Peyer's patch (tissue), 4 donors: ENCODE data around the gene TCF4. TPM values are rescaled to one million over a fixed set of nuclear protein-coding genes. Genes with fewer than 3 reads are reported as not detected.

Experiments used
- DNase-seq, 3 donors: peaks; one replicate each; pipeline ENCODE4 v3.0.0-alpha.2; 2017 to 2019
- H3K27ac ChIP-seq, 4 donors: fragments of 200-600 bp; sonication (generic); one replicate each; pipeline ENCODE4 v1.5.1; 2016 to 2019
- H3K27me3 ChIP-seq, 2 donors: fragments of 200-600 bp; sonication (generic); one replicate each; pipeline ENCODE4 v1.5.1; 2019
- H3K36me3 ChIP-seq, 3 donors: fragments of 200-600 bp; sonication (generic); one replicate each; pipeline ENCODE4 v1.5.1; 2016 to 2019
- H3K4me1 ChIP-seq, 4 donors: fragments of 200-600 bp; sonication (generic); one replicate each; pipeline ENCODE4 v1.5.1; 2016 to 2019
- H3K4me3 ChIP-seq, 4 donors: fragments of 200-600 bp; sonication (generic); 1 replicate in 3 of 4; 2 replicates in 1 of 4; pipeline ENCODE4 v1.5.1; 2016 to 2019; ENCODE audit warnings: mild to moderate bottlenecking in 1 of 4
- H3K9me3 ChIP-seq, 4 donors: fragments of 200-600 bp; sonication (generic); one replicate each; pipeline ENCODE4 v1.5.1; 2016 to 2019; ENCODE audit warnings: mild to moderate bottlenecking in 1 of 4
- POLR2A ChIP-seq, 2 donors: fragments of 450-650 bp; IDR thresholded peaks; one replicate each; pipeline ENCODE4 v1.5.1; 2017; ENCODE audit warnings: antibody characterized with exemption in 2 of 2, mild to moderate bottlenecking in 2 of 2, moderate library complexity in 2 of 2
- total RNA-seq, 4 donors: library from RNA; depleted of rRNA; stranded (reverse); fragments of >200 nt; gene quantifications; one replicate each; pipeline ENCODE4 v1.1.0, GENCODE V29; 2016
- TF ChIP-seq, protein P1 (sequence below), 6 experiments: fragments of 450-650 bp in 4 of 6; fragments of 200-600 bp in 2 of 6; sonication (generic) in 1 of 6; IDR thresholded peaks; one replicate each; pipeline ENCODE4 v1.5.1; 2017 to 2019; ENCODE audit warnings: antibody characterized with exemption in 6 of 6, mild to moderate bottlenecking in 3 of 6, moderate library complexity in 1 of 6

The TCF4 gene
- total RNA-seq, 4 donors from 2014 or later, result 11.9 to 190 (median 33.8) TPM

DNA sequence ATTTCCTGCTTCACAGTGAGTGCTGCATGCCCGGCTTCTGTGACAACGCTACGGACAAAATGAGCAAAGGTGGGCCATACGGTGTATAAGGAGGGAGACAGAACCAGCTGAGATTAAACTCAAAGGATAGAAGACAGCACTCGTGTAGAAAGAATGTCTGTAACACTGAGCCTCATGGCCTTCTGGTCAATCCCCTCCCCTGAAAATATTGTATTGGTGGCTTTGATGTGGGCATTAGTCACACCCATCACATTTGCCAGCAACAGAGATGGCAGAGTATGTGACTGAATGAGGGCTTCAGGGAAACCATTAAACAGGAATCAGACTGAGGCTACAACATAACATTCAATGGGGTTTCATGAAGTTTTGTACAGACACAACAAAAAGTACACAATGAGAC lies 341.0 kb downstream of the TCF4 start:
- no peaks in the 10 kb centered on the region for H3K9me3 ChIP-seq
- TF ChIP-seq POLR2A (IDR thresholded peaks at IDR 0.05), result no peak
- TF ChIP-seq, protein P1, sequence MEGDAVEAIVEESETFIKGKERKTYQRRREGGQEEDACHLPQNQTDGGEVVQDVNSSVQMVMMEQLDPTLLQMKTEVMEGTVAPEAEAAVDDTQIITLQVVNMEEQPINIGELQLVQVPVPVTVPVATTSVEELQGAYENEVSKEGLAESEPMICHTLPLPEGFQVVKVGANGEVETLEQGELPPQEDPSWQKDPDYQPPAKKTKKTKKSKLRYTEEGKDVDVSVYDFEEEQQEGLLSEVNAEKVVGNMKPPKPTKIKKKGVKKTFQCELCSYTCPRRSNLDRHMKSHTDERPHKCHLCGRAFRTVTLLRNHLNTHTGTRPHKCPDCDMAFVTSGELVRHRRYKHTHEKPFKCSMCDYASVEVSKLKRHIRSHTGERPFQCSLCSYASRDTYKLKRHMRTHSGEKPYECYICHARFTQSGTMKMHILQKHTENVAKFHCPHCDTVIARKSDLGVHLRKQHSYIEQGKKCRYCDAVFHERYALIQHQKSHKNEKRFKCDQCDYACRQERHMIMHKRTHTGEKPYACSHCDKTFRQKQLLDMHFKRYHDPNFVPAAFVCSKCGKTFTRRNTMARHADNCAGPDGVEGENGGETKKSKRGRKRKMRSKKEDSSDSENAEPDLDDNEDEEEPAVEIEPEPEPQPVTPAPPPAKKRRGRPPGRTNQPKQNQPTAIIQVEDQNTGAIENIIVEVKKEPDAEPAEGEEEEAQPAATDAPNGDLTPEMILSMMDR (IDR thresholded peaks at IDR 0.05), result no peak
- no peak overlapping the region for H3K4me3 ChIP-seq
- H3K27me3 ChIP-seq, result no peaks in the 10 kb centered on the region
- H3K4me1 ChIP-seq, result peaks cover 0 to 8% (median 0%) of the 10 kb centered on the region in 4 donors
- no peak for DNase-seq
- no peaks in the 10 kb centered on the region for H3K36me3 ChIP-seq
- H3K27ac ChIP-seq, result peak overlapping the region in 1 of 4 donors; percentile 68

DNA sequence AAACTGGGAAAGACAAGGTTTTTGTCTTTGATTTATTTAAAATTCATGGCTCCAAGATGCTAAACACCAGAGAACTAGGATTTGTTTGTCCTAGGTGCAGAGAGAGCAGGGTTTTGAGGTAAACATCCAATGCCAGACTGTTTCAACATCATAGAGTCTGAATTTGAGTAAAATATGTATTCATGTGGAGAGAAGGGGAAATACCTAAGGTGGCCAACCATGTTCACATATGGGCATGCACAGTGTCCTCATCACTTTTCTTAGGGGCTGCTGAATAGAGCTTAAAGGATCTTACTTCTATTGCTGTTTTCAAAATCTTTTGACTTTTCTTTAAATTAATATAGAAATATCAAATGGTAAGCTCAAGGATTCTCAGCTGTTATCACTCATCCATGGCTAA lies 341.7 kb downstream of the TCF4 start:
- H3K4me1 ChIP-seq, result peaks cover 0 to 5% (median 0%) of the 10 kb centered on the region in 4 donors
- TF ChIP-seq POLR2A (IDR thresholded peaks at IDR 0.05), result no peak
- TF ChIP-seq, protein P1 (IDR thresholded peaks at IDR 0.05), result no peak
- no peak overlapping the region for H3K4me3 ChIP-seq
- H3K9me3 ChIP-seq, result no peaks in the 10 kb centered on the region
- no peaks in the 10 kb centered on the region for H3K27me3 ChIP-seq
- peak overlapping the region in 1 of 4 donors; percentile 68 for H3K27ac ChIP-seq
- DNase-seq, result no peak
- H3K36me3 ChIP-seq, result no peaks in the 10 kb centered on the region

DNA sequence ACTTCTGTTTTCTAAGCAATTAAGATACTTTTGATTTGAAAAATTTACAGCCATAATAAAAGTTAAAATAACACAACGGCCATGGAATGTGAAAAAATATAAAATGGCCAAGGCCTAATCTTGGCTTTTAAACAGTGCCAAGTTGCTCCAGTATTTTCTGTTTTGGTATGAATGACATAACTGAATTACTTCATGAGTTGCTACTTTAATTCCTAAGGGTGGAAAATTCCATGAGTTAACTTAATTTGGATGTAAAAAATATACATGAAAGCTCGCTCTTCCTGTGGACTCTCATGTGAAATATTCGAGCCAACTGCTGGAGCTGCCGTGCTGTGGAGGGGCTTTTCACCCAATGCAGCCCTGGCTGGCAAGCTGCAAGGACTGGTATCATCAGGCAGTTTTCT lies 342.8 kb downstream of the TCF4 start:
- Histone ChIP-seq H3K9me3 (no peaks in the 10 kb centered on the region), H3K27ac (peak overlapping the region in 1 of 4 donors; percentile 59), H3K36me3 (no peaks in the 10 kb centered on the region), H3K27me3 (no peaks in the 10 kb centered on the region), H3K4me1 (peaks cover 0 to 5% (median 0%) of the 10 kb centered on the region in 4 donors), H3K4me3 (no peak overlapping the region)
- no peak for TF ChIP-seq POLR2A (IDR thresholded peaks at IDR 0.05)
- TF ChIP-seq, protein P1 (IDR thresholded peaks at IDR 0.05), result no peak
- DNase-seq, result no peak

DNA sequence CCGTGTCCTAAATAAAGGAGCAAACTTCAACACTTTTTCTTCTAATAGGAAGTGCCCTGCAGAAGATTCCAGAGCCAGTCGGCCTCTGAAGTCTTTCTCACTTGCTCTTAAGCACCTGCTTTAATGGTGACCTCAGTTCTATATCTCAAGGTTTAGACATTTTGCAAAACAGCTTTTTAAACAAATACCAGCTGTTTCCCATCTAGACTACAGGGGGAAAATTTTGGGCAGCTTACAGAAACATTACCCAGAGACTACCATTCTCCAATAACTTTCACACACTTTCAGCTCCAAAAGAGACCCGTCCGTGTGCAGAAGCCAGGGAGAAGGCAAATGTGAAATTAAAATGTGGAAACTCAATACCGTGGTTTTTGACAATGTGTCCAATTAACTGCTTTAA lies 343.4 kb downstream of the TCF4 start:
- H3K9me3 ChIP-seq, result no peaks in the 10 kb centered on the region
- peaks cover 0 to 5% (median 0%) of the 10 kb centered on the region in 4 donors for H3K4me1 ChIP-seq
- H3K36me3 ChIP-seq, result no peaks in the 10 kb centered on the region
- TF ChIP-seq POLR2A (IDR thresholded peaks at IDR 0.05), result no peak
- TF ChIP-seq, protein P1 (IDR thresholded peaks at IDR 0.05), result no peak
- no peaks in the 10 kb centered on the region for H3K27me3 ChIP-seq
- peak overlapping the region in 3 of 4 donors; percentile 43 to 59 (median 51) for H3K27ac ChIP-seq
- DNase-seq, result no peak
- H3K4me3 ChIP-seq, result no peak overlapping the region

DNA sequence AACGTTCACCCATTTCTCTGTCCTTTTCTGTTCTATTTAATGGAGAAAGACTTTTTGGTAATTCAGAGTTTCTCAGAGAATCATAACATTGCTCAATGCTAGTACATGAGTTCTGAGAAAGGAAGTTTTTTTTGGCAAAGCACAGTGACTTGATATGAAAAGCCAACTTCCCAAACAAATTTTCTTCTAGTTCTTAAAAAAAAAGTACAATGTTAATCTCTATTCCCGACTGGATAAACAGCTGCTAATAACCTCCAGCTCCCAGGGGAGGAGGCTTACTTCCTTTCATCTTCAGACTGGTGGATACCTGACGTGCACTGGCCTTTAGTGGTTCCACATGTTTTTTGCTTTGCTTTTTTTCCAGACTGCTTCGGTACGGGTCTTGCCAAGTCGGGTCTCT lies 344.1 kb downstream of the TCF4 start:
- Histone ChIP-seq H3K27me3 (no peaks in the 10 kb centered on the region), H3K27ac (peak overlapping the region; percentile 27 to 59 (median 47)), H3K36me3 (no peaks in the 10 kb centered on the region), H3K9me3 (no peaks in the 10 kb centered on the region), H3K4me1 (peaks cover 0 to 5% (median 0%) of the 10 kb centered on the region in 4 donors), H3K4me3 (no peak overlapping the region)
- TF ChIP-seq, protein P1 (IDR thresholded peaks at IDR 0.05), result no peak
- no peak for TF ChIP-seq POLR2A (IDR thresholded peaks at IDR 0.05)
- no peak for DNase-seq

DNA sequence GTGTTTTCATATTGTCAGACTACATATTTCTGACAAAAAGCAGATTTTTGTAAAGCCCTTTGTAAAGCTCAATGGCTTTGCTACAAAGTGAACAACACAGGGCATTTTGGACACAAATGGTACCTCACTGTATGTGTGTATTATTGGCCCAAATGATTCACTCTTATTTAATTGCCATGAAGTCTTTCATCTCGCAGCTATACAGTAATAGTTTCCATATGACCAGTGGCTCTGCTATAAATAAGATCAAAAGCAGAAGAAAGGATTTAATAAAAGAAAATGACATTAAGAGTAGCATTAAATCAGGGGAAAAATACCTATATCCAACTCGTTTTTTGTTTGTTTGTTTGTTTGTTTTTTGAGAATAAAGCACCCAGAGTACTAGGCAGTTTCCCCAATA lies 344.7 kb downstream of the TCF4 start:
- TF ChIP-seq, protein P1 (IDR thresholded peaks at IDR 0.05), result no peak
- TF ChIP-seq POLR2A (IDR thresholded peaks at IDR 0.05), result no peak
- Histone ChIP-seq H3K27me3 (no peaks in the 10 kb centered on the region), H3K9me3 (no peaks in the 10 kb centered on the region), H3K27ac (peak overlapping the region in 3 of 4 donors; percentile 27 to 59 (median 51)), H3K4me3 (no peak overlapping the region), H3K4me1 (peaks cover 0 to 5% (median 0%) of the 10 kb centered on the region in 4 donors), H3K36me3 (no peaks in the 10 kb centered on the region)
- DNase-seq, result no peak
